Measurements from ENCODE around the gene NPPC. TPM values are rescaled to one million over a fixed set of nuclear protein-coding genes. Genes with fewer than 3 reads are reported as not detected.

Gene NPPC
- total and polyA plus RNA-seq, 2 of the 8 experiments (the other 6 are each of a cell fraction or from before 2014, with no cell fraction given) = 1.3 to 4.7 TPM

GRCh38 chr2:231970461-231970860 lies 44.3 kb upstream of the NPPC start:
- H3K4me3 ChIP-seq (ENCODE audit: extremely low read depth in 1 of 4, insufficient read depth in 2 of 4, low read depth in 3 of 4, low read length in 4 of 4) = no peak overlapping the region
- H3K56ac ChIP-seq (replicated peaks; ENCODE audit: insufficient read length, low read depth, low read length) = no peak overlapping the region
- no peak overlapping the region for H2BK20ac ChIP-seq (ENCODE audit: low read length)
- no peak overlapping the region for H2BK15ac ChIP-seq (ENCODE audit: low read length)
- H3K14ac ChIP-seq (ENCODE audit: insufficient read length) = no peak overlapping the region
- no peak overlapping the region for H2BK120ac ChIP-seq (replicated peaks; ENCODE audit: low read depth, low read length)
- ChIA-PET CTCF (ENCODE audit: partially characterized antibody) (interaction anchor here (1.0 to 1.2 kb wide), 3 partner anchors 8 to 170 kb away, joined by 3 read pairs; no protein-coding TSS in a partner anchor), POLR2A (ENCODE audit: partially characterized antibody) (no interaction called here)
- H3K23me2 ChIP-seq (ENCODE audit: low read depth, low read length) = no peaks in the 10 kb centered on the region
- DNase-seq (ENCODE audit: low read depth in 1 of 2, low spot score in 2 of 2) (no peak), FAIRE-seq (no peak)
- H4K5ac ChIP-seq (ENCODE audit: insufficient read length, low read depth, low read length) = no peak overlapping the region
- H4K91ac ChIP-seq (replicated peaks; ENCODE audit: insufficient read length, low read length) = no peak overlapping the region
- H4K8ac ChIP-seq (ENCODE audit: extremely low read depth, insufficient read depth, low read length) = no peak overlapping the region
- no peak overlapping the region for H3K4me2 ChIP-seq (ENCODE audit: insufficient read depth in 1 of 2, low read depth in 2 of 2, low read length in 2 of 2)
- H3K36me3 ChIP-seq (ENCODE audit: control insufficient read depth in 2 of 4, insufficient read depth in 4 of 4, low read length in 3 of 4) = no peaks in the 10 kb centered on the region
- H2BK12ac ChIP-seq (ENCODE audit: low read depth, low read length) = no peak overlapping the region
- 86% methylated on average over 3 of the region's 3 CpGs; no CpG with 5 or more reads in 1 of the 2 experiments for WGBS, 2 experiments (ENCODE audit: extremely low coverage in 1 of 2, insufficient coverage in 1 of 2, insufficient read length in 1 of 2, insufficient replicate concordance in 2 of 2, low coverage in 1 of 2, low lambda C conversion rate in 2 of 2, missing lambda C conversion rate in 1 of 2)
- H3K4ac ChIP-seq (replicated peaks; ENCODE audit: insufficient read length, low read depth, low read length) = no peak overlapping the region
- no peak overlapping the region for H2AK5ac ChIP-seq (ENCODE audit: low read depth, low read length)
- no peak overlapping the region for H3K23ac ChIP-seq (ENCODE audit: insufficient read length)
- no peak overlapping the region for H3K27ac ChIP-seq (ENCODE audit: low read depth, low read length)
- no peak overlapping the region for H3K9ac ChIP-seq (replicated peaks in 1 of 4; ENCODE audit: extremely low read depth in 1 of 4, low read depth in 3 of 4, low read length in 3 of 4)
- peaks cover 0 to 14% of the 10 kb centered on the region in 2 experiments; a peak in 2 of 4 replicates for H3K79me2 ChIP-seq (ENCODE audit: control insufficient read depth in 1 of 2, insufficient read depth in 2 of 2, low read length in 2 of 2)
- H3K9me3 ChIP-seq (ENCODE audit: insufficient read depth in 2 of 2, low read depth in 1 of 2, low read length in 1 of 2) = peaks cover 6 to 7% of the 10 kb centered on the region in 2 experiments; a peak in 3 of 4 replicates
- no peaks in the 10 kb centered on the region for H3K27me3 ChIP-seq (replicated peaks in 1 of 4; ENCODE audit: control insufficient read depth in 3 of 4, extremely low read depth in 1 of 4, insufficient read depth in 3 of 4, low read length in 3 of 4)
- H2BK5ac ChIP-seq (ENCODE audit: low read depth, low read length) = no peak overlapping the region
- H3K18ac ChIP-seq (ENCODE audit: extremely low read depth, low read length) = no peak overlapping the region
- peaks cover 4% of the 10 kb centered on the region; the same call in 1 of the 2 replicates for H3K79me1 ChIP-seq (ENCODE audit: low read depth, low read length)
- H2AFZ ChIP-seq (ENCODE audit: low read length) = no peak overlapping the region
- peaks cover 0 to 4% of the 10 kb centered on the region in 2 experiments for H4K20me1 ChIP-seq (replicated peaks in 1 of 2; ENCODE audit: control insufficient read depth in 1 of 2, insufficient read depth in 2 of 2, low read length in 2 of 2)
- H3K4me1 ChIP-seq (replicated peaks in 1 of 4; ENCODE audit: control insufficient read depth in 3 of 4, insufficient read depth in 4 of 4, low read length in 3 of 4) = no peaks in the 10 kb centered on the region
- TF ChIP-seq USF2 (IDR thresholded peaks at IDR 0.05; ENCODE audit: low read length) (no peak), SRF (IDR thresholded peaks at IDR 0.05; ENCODE audit: low read depth, low read length) (no peak), KDM4A (IDR thresholded peaks at IDR 0.05; ENCODE audit: low read depth, low read length, severe bottlenecking) (no peak), CHD2 (IDR thresholded peaks at IDR 0.05; ENCODE audit: low read length) (no peak), POLR2AphosphoS5 (IDR thresholded peaks at IDR 0.05; ENCODE audit: low read depth, low read length) (no peak), FOSL1 (IDR thresholded peaks at IDR 0.05; ENCODE audit: insufficient read depth, low read depth, low read length) (no peak), POU5F1 (IDR thresholded peaks at IDR 0.05; ENCODE audit: low read depth, low read length) (no peak), YY1 (IDR thresholded peaks at IDR 0.05; ENCODE audit: low read depth, low read length) (no peak), BACH1 (IDR thresholded peaks at IDR 0.05; ENCODE audit: low read length) (no peak), BRCA1 (IDR thresholded peaks at IDR 0.05; ENCODE audit: low read depth, low read length) (no peak), CBX5 (IDR thresholded peaks at IDR 0.05; ENCODE audit: low read depth, low read length) (no peak), CTCF (IDR thresholded peaks at IDR 0.05; ENCODE audit: control extremely low read depth in 1 of 3, insufficient read depth in 1 of 3, low read depth in 1 of 3, low read length in 3 of 3) (no peak)

Measured in H1 (cell line).